H9 (cell line): ENCODE measurements around the gene KAT14. TPM values are rescaled to one million over a fixed set of nuclear protein-coding genes. Genes with fewer than 3 reads are reported as not detected.

Experiments used
- DNase-seq: peaks from one replicate; pipeline ENCODE4 v3.0.0-alpha.2; 2017
- H2AFZ ChIP-seq: one replicate; pipeline ENCODE4 v1.6.1; 2013; ENCODE audit warnings: mild to moderate bottlenecking, low read length, control low read depth, moderate library complexity
- H2AK5ac ChIP-seq: 2 replicates; pipeline ENCODE4 v1.6.1; 2013; ENCODE audit warnings: low read length, control low read depth, mixed read lengths; ENCODE audit not compliant: insufficient read length
- H2BK120ac ChIP-seq: one replicate; pipeline ENCODE4 v1.6.1; 2013; ENCODE audit warnings: low read depth, mild to moderate bottlenecking, low read length, control low read depth, inconsistent platforms; ENCODE audit not compliant: poor library complexity, severe bottlenecking
- H2BK12ac ChIP-seq: 2 replicates; pipeline ENCODE4 v1.6.1; 2013; ENCODE audit warnings: low read length, control low read depth, mixed read lengths, low read depth; ENCODE audit not compliant: insufficient read length
- H2BK15ac ChIP-seq: 2 replicates; pipeline ENCODE4 v1.6.1; 2013; ENCODE audit warnings: low read depth, low read length, control low read depth
- H2BK20ac ChIP-seq: one replicate; pipeline ENCODE4 v1.6.1; 2013; ENCODE audit warnings: low read depth, mild to moderate bottlenecking, low read length, control low read depth, inconsistent platforms; ENCODE audit not compliant: poor library complexity, severe bottlenecking
- H2BK5ac ChIP-seq: 2 replicates; pipeline ENCODE4 v1.6.1; 2013; ENCODE audit warnings: low read length, control low read depth, mixed read lengths; ENCODE audit not compliant: insufficient read length
- H3K14ac ChIP-seq: 2 replicates; pipeline ENCODE4 v1.6.1; 2013; ENCODE audit warnings: low read length, control low read depth; ENCODE audit not compliant: insufficient read depth
- H3K18ac ChIP-seq: 2 replicates; pipeline ENCODE4 v1.6.1; 2013; ENCODE audit warnings: low read depth, mild to moderate bottlenecking, mixed read lengths, low read length, control low read depth; ENCODE audit not compliant: insufficient read length
- H3K23ac ChIP-seq: 2 replicates; pipeline ENCODE4 v1.6.1; 2013; ENCODE audit warnings: low read length, control low read depth, mixed read lengths, low read depth; ENCODE audit not compliant: insufficient read length
- H3K23me2 ChIP-seq: 2 replicates; pipeline ENCODE4 v1.6.1; 2013; ENCODE audit warnings: low read depth, mild to moderate bottlenecking, mixed read lengths, low read length, control low read depth; ENCODE audit not compliant: insufficient read length, poor library complexity, severe bottlenecking
- H3K27ac ChIP-seq: 2 replicates; pipeline ENCODE4 v1.5.1; 2013; ENCODE audit warnings: low read length, control low read depth, mixed read lengths, low read depth; ENCODE audit not compliant: insufficient read length
- H3K27me3 ChIP-seq: 2 replicates; pipeline ENCODE4 v1.6.1; 2013; ENCODE audit warnings: low read length, control low read depth, inconsistent platforms; ENCODE audit not compliant: insufficient read depth
- H3K4ac ChIP-seq: 2 replicates; pipeline ENCODE4 v1.6.1; 2013; ENCODE audit warnings: low read depth, mild to moderate bottlenecking, control low read depth, inconsistent platforms, low read length, moderate library complexity
- H3K4me1 ChIP-seq: 2 replicates; pipeline ENCODE4 v1.6.1; 2013; ENCODE audit warnings: low read length, control low read depth, inconsistent platforms; ENCODE audit not compliant: insufficient read depth
- H3K4me2 ChIP-seq: 2 replicates; pipeline ENCODE4 v1.6.1; 2013; ENCODE audit warnings: low read length, control low read depth, mixed read lengths; ENCODE audit not compliant: insufficient read length, insufficient read depth
- H3K56ac ChIP-seq: 2 replicates; pipeline ENCODE4 v1.6.1; 2013; ENCODE audit warnings: low read depth, mild to moderate bottlenecking, mixed read lengths, low read length, control low read depth; ENCODE audit not compliant: insufficient read length
- H3K79me1 ChIP-seq: 2 replicates; pipeline ENCODE4 v1.6.1; 2013; ENCODE audit warnings: low read depth, mild to moderate bottlenecking, moderate library complexity, low read length, control low read depth, inconsistent platforms; ENCODE audit not compliant: insufficient read depth, poor library complexity, severe bottlenecking
- H3K79me2 ChIP-seq: 2 replicates; pipeline ENCODE4 v1.6.1; 2013; ENCODE audit warnings: low read length, control low read depth, inconsistent platforms; ENCODE audit not compliant: insufficient read depth
- H3K9ac ChIP-seq: 2 replicates; pipeline ENCODE4 v1.6.1; 2013; ENCODE audit warnings: low read length, control low read depth, mixed read lengths; ENCODE audit not compliant: insufficient read length; ENCODE audit errors: extremely low read depth
- H3K9me3 ChIP-seq: one replicate; pipeline ENCODE4 v1.6.1; 2013; ENCODE audit warnings: low read depth, low read length, inconsistent platforms; ENCODE audit not compliant: control insufficient read depth
- H3T11ph ChIP-seq: one replicate; pipeline ENCODE4 v1.6.1; 2013; ENCODE audit warnings: mild to moderate bottlenecking, low read length, control low read depth, inconsistent platforms
- H4K20me1 ChIP-seq: one replicate; pipeline ENCODE4 v1.6.1; 2013; ENCODE audit not compliant: control insufficient read depth, insufficient read length, insufficient read depth
- H4K5ac ChIP-seq: 2 replicates; pipeline ENCODE4 v1.6.1; 2013; ENCODE audit warnings: low read depth, mild to moderate bottlenecking, mixed read lengths, low read length, control low read depth; ENCODE audit not compliant: insufficient read length
- H4K8ac ChIP-seq: replicated peaks from 2 replicates; pipeline ENCODE4 v1.6.1; 2013; ENCODE audit warnings: low read length, control low read depth, mixed read lengths, low read depth; ENCODE audit not compliant: insufficient read length
- H4K91ac ChIP-seq: 2 replicates; pipeline ENCODE4 v1.6.1; 2013; ENCODE audit warnings: low read depth, mild to moderate bottlenecking, moderate library complexity, mixed read lengths, low read length, control low read depth; ENCODE audit not compliant: insufficient read length
- H3K27ac Mint-ChIP-seq, 3 experiments: 2 replicates in 2 of 3; 3 replicates in 1 of 3; pipeline ENCODE4 v1.8.0; 2020 to 2021; ENCODE audit warnings: mixed read lengths in 3 of 3, mild to moderate bottlenecking in 1 of 3, moderate library complexity in 1 of 3
- H3K27me3 Mint-ChIP-seq: 2 replicates; pipeline ENCODE4 v1.8.0; 2021; ENCODE audit warnings: low read depth, mild to moderate bottlenecking, moderate library complexity, mixed read lengths
- H3K36me3 Mint-ChIP-seq, 3 experiments: 2 replicates in 2 of 3; 3 replicates in 1 of 3; pipeline ENCODE4 v1.8.0; 2020 to 2021; ENCODE audit warnings: low read depth in 3 of 3, mixed read lengths in 3 of 3; ENCODE audit not compliant: insufficient read depth in 1 of 3
- H3K4me1 Mint-ChIP-seq, 2 experiments: 2 replicates each; pipeline ENCODE4 v1.8.0; 2020; ENCODE audit warnings: mixed read lengths in 2 of 2
- H3K4me3 Mint-ChIP-seq, 2 experiments: 2 replicates in 1 of 2; 3 replicates in 1 of 2; pipeline ENCODE4 v1.8.0; 2020 to 2021; ENCODE audit warnings: mild to moderate bottlenecking in 2 of 2, mixed read lengths in 2 of 2, moderate library complexity in 1 of 2
- H3K9me3 Mint-ChIP-seq, 2 experiments: 2 replicates in 1 of 2; 3 replicates in 1 of 2; pipeline ENCODE4 v1.8.0; 2020; ENCODE audit warnings: mild to moderate bottlenecking in 2 of 2, mixed read lengths in 2 of 2, moderate library complexity in 1 of 2
- CTCF ChIP-seq: fragments of 200-600 bp; sonication (generic); conservative IDR thresholded peaks from 3 replicates; pipeline ENCODE4 v1.8.0; 2021; ENCODE audit warnings: antibody characterized with exemption, mild to moderate bottlenecking
- WGBS: extraction: QIAGEN DNeasy Blood & Tissue Kit; methylation state at CpG from one replicate; pipeline ENCODE4 v1.1.7; 2013; ENCODE audit warnings: missing lambda C conversion rate, low lambda C conversion rate, mixed read lengths; ENCODE audit not compliant: insufficient read length; ENCODE audit errors: extremely low coverage; 5-methylcytosine and 5-hydroxymethylcytosine counted together
- total RNA-seq: library from RNA; stranded (reverse); gene quantifications from 2 replicates; pipeline ENCODE4 v1.2.1, GENCODE V29; 2021

Gene KAT14
- total RNA-seq, 1 experiment from 2014 or later: 19.2 TPM

DNA sequence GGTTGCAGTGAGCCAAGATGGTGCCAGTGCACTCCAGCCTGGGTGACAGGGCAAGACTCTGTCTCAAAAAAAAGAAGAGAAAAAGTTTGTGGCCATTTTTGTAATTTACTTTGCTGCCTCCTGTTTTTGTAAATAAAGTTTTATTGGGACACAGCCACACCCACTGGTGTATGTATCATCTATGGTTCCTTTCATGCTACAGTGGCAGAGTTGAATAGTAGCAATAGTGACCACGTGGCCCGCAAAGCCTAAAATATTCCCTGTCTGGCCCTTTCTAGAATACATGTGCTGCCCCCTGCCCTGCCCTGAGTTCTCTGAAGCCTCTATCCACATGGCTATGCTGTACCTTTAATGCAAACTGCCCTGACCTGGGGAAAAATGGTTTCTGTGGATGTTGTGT is 75.3 kb downstream of the KAT14 start:
- H3K23ac ChIP-seq: no peak overlapping the region
- H3K4me2 ChIP-seq: no peak overlapping the region
- no peak overlapping the region for H2BK120ac ChIP-seq
- H2AFZ ChIP-seq: no peak overlapping the region
- H3K27ac ChIP-seq: no peak overlapping the region
- H3K14ac ChIP-seq: no peak overlapping the region
- Mint-ChIP-seq H3K27ac (no peak overlapping the region), H3K27me3 (no peaks in the 10 kb centered on the region), H3K9me3 (no peaks in the 10 kb centered on the region), H3K4me3 (no peak overlapping the region), H3K36me3 (no peaks in the 10 kb centered on the region), H3K4me1 (peaks cover 6 to 12% of the 10 kb centered on the region in 2 experiments)
- no peak overlapping the region for H4K8ac ChIP-seq
- no peak overlapping the region for H3K18ac ChIP-seq
- no peaks in the 10 kb centered on the region for H3K27me3 ChIP-seq
- H2BK20ac ChIP-seq: no peak overlapping the region
- no CpG with 5 or more reads among the region's 2 CpGs for WGBS
- no peak overlapping the region for H3K9ac ChIP-seq
- H3K4ac ChIP-seq: no peak overlapping the region
- DNase-seq: no peak
- no peaks in the 10 kb centered on the region for H3K23me2 ChIP-seq
- no peak overlapping the region for H2BK5ac ChIP-seq
- TF ChIP-seq CTCF: no peak
- H3K79me1 ChIP-seq: no peaks in the 10 kb centered on the region
- H3K4me1 ChIP-seq: no peaks in the 10 kb centered on the region
- no peak overlapping the region for H4K91ac ChIP-seq
- H3K56ac ChIP-seq: no peak overlapping the region
- H2BK12ac ChIP-seq: no peak overlapping the region
- no peak overlapping the region for H3T11ph ChIP-seq
- no peak overlapping the region for H2BK15ac ChIP-seq
- no peak overlapping the region for H4K5ac ChIP-seq
- no peak overlapping the region for H2AK5ac ChIP-seq
- H4K20me1 ChIP-seq: no peaks in the 10 kb centered on the region
- H3K9me3 ChIP-seq: no peaks in the 10 kb centered on the region
- no peaks in the 10 kb centered on the region for H3K79me2 ChIP-seq
